ENCODE data around the gene LRPPRC. TPM values are rescaled to one million over a fixed set of nuclear protein-coding genes. Genes with fewer than 3 reads are reported as not detected.

LRPPRC gene
- polyA plus RNA-seq, 1 of the 3 experiments (the other 2 are of a cell fraction), result 31.4 TPM

DNA sequence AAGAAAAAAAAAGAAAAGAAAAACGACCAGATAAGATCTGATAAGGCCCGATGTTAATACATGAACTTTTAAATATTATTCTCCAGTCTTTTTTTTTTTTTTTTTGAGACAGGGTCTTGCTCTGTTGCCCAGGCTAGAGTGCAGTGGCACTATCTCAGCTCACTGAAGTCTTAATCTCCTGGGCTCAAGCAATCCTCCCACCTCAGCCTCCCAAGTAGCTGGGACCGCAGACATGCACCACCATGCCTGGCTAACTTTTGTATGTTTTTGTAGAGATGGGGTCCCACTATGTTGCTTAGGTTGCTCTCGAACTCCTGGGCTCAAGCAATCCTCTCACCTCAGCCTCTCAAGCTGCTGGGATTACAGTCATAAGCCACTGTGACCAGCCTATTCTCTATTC, 158.8 kb downstream of the LRPPRC start:
- 33% methylated on average over 4 of the region's 4 CpGs for WGBS (ENCODE audit: low lambda C conversion rate)
- Histone ChIP-seq H3K36me3 (replicated peaks in 1 of 2; ENCODE audit: control insufficient read depth in 1 of 2, insufficient read depth in 2 of 2, low read length in 1 of 2) (no peaks in the 10 kb centered on the region), H3K9me2 (no peaks in the 10 kb centered on the region), H3K4me1 (ENCODE audit: control insufficient read depth in 1 of 2, insufficient read depth in 2 of 2, low read depth in 1 of 2, low read length in 1 of 2) (peaks cover 0 to 4% of the 10 kb centered on the region in 2 experiments; a peak in 1 of 4 replicates), H3K4me2 (no peak overlapping the region), H3F3A (replicated peaks; ENCODE audit: insufficient read depth) (no peaks in the 10 kb centered on the region), H3K9me3 (no peaks in the 10 kb centered on the region), H3K27ac (ENCODE audit: low read depth in 2 of 2, low read length in 1 of 2) (no peak overlapping the region), H3K9ac (no peak overlapping the region), H2AFZ (ENCODE audit: low read depth) (no peak overlapping the region), H3K79me2 (ENCODE audit: insufficient read depth) (no peaks in the 10 kb centered on the region), H4K20me1 (ENCODE audit: insufficient read depth) (no peaks in the 10 kb centered on the region), H3K27me3 (ENCODE audit: insufficient read depth) (peaks cover 37% of the 10 kb centered on the region; the same call in 1 of the 2 replicates), H3K4me3 (ENCODE audit: low read depth in 2 of 2, low read length in 1 of 2) (no peak overlapping the region)
- CTCF ChIA-PET, result interaction anchor here (0.7 to 2.2 kb wide), 3 partner anchors 9 to 213 kb away, joined by 3 to 5 read pairs (median 4); no protein-coding TSS in a partner anchor
- TF ChIP-seq, protein P1, sequence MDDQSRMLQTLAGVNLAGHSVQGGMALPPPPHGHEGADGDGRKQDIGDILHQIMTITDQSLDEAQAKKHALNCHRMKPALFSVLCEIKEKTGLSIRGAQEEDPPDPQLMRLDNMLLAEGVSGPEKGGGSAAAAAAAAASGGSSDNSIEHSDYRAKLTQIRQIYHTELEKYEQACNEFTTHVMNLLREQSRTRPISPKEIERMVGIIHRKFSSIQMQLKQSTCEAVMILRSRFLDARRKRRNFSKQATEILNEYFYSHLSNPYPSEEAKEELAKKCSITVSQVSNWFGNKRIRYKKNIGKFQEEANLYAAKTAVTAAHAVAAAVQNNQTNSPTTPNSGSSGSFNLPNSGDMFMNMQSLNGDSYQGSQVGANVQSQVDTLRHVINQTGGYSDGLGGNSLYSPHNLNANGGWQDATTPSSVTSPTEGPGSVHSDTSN (IDR thresholded peaks at IDR 0.05), result no peak
- TF ChIP-seq GATA2 (CRISPR knock-in tag; IDR thresholded peaks at IDR 0.05) (no peak), YY1 (IDR thresholded peaks at IDR 0.05; ENCODE audit: low read depth) (no peak), FOSL2 (IDR thresholded peaks at IDR 0.05; ENCODE audit: borderline replicate concordance, low read depth) (no peak), RXRA (IDR thresholded peaks at IDR 0.05; ENCODE audit: borderline replicate concordance, low read depth) (no peak), RCOR1 (IDR thresholded peaks at IDR 0.05; ENCODE audit: low read length) (no peak), RFX5 (IDR thresholded peaks at IDR 0.05; ENCODE audit: low read length) (no peak), NFIC (IDR thresholded peaks at IDR 0.05; ENCODE audit: borderline replicate concordance) (no peak), GABPA (IDR thresholded peaks at IDR 0.05; ENCODE audit: low read depth) (no peak), ZBTB33 (IDR thresholded peaks at IDR 0.05; ENCODE audit: borderline replicate concordance, low read depth) (no peak)
- TF ChIP-seq, protein P2, sequence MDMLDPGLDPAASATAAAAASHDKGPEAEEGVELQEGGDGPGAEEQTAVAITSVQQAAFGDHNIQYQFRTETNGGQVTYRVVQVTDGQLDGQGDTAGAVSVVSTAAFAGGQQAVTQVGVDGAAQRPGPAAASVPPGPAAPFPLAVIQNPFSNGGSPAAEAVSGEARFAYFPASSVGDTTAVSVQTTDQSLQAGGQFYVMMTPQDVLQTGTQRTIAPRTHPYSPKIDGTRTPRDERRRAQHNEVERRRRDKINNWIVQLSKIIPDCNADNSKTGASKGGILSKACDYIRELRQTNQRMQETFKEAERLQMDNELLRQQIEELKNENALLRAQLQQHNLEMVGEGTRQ (IDR thresholded peaks at IDR 0.05; ENCODE audit: borderline replicate concordance, low read depth, low read length), result no peak
- POLR2A ChIA-PET, result interaction anchor here (0.5 kb wide), 1 partner anchor 19 kb away, joined by 3 read pairs; no protein-coding TSS in a partner anchor
- DNase-seq, result no peak

Small RNA genes lying within 50 kb of the gene (small RNA-seq; reads per million reads assigned to genes)
- gene RN7SL455P (0 reads per million in 7 experiments), gene RNU6-1048P (0 reads per million in 7 experiments)

Other genes starting within 250 kb of the LRPPRC start
- gene DYNC2LI1, start 221.9 kb downstream of the LRPPRC start, polyA plus RNA-seq (2012; rRNA removed), result 20.4 and 26.6 TPM in 2 replicates
- not detected in 2 replicates for gene ABCG5, start 157.2 kb downstream of the LRPPRC start, polyA plus RNA-seq (2012; rRNA removed)
- gene ABCG8, start 157.0 kb downstream of the LRPPRC start, polyA plus RNA-seq (2012; rRNA removed), result not detected in 2 replicates
- gene PPM1B, start 172.9 kb upstream of the LRPPRC start, polyA plus RNA-seq (2012; rRNA removed), result 16.2 and 17.3 TPM in 2 replicates

All from SK-N-SH (cell line).